ENCODE measurements around the gene ODAD3. TPM values are rescaled to one million over a fixed set of nuclear protein-coding genes. Genes with fewer than 3 reads are reported as not detected.
A peak's percentile ranks its signal among the peaks of the same experiment; 100 is the strongest.

ODAD3 gene
- total RNA-seq, 1 experiment from 2014 or later = 1.9 TPM

DNA sequence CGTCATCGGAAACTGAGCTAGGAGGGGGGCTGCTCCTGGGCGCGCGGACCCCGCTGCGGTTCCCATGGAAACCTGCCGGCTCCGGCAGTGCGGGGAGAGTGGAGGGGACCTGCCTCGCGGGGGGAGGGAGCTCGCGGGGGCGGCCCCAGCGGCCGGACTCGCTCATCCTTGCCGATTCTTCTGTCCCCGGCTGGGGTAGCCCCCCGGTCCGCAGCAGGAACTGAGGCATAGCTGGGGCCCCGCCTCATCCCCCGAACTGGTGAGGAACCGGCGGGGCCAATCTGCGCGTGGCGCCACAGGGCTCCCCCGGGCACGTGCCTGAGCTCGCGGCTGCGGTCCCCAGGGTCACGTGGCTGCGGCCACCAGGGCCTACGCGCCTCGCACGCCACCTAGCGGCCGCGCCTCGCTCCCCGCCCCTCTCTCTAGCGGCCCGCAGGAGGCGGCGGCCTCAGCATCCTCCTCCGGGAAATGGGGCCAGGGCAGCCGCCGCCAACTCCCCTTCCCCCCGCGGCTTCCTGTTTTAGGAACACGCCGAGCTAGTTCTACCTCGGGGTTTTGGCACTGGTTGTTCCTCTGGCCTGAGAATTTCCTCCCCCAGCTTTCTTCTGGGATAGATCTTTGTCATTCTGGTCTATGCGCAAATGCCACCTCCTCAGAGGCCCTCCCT, 47.6 kb upstream of the ODAD3 start:
- ATAC-seq (peak; percentile 81), DNase-seq (ENCODE audit: low read depth, low spot score) (no peak)
- 0 out of 2 replicates have a peak overlapping the region, but pooled peaks have one; percentile 51 for H3K27ac ChIP-seq (ENCODE audit: low read length)
- intact Hi-C loops (cut with micrococcal nuclease; ENCODE audit: unreplicated experiment) (no loop called here), in situ Hi-C loops (cut with HindIII; ENCODE audit: low pct_unique_long_range_greater_than_20kb, low sequenced_read_pairs) (no loop called here)
- H3K4me1 ChIP-seq (ENCODE audit: control insufficient read depth, insufficient read depth, low read length) = no peaks in the 10 kb centered on the region
- POLR2A ChIA-PET = interaction anchor here (0.6 kb wide), 1 partner anchor 158 kb away, joined by 3 read pairs; no protein-coding TSS in a partner anchor
- BruUV-seq (replicated peaks) = no TSS peak
- H3K9me3 ChIP-seq (ENCODE audit: control insufficient read depth, insufficient read depth, low read depth, low read length) = no peaks in the 10 kb centered on the region
- H3K4me3 ChIP-seq (ENCODE audit: low read depth in 2 of 2, low read length in 2 of 2) = peak overlapping the region; percentile 51 to 58
- H3K27me3 ChIP-seq (ENCODE audit: control insufficient read depth, insufficient read depth, low read length) = no peaks in the 10 kb centered on the region
- no peaks in the 10 kb centered on the region for H3K36me3 ChIP-seq (ENCODE audit: control insufficient read depth, insufficient read depth, low read length)
- TF ChIP-seq TCF7L2 (IDR thresholded peaks at IDR 0.05; ENCODE audit: low read depth, low read length) (no peak), CTCF (IDR thresholded peaks at IDR 0.05) (peak; percentile 96), POLR2AphosphoS5 (IDR thresholded peaks at IDR 0.05; ENCODE audit: low read depth, low read length) (peak; percentile 66), REST (IDR thresholded peaks at IDR 0.05; ENCODE audit: insufficient read depth in 1 of 2, low read depth in 2 of 2, low read length in 1 of 2) (peak in 1 of 2 experiments; percentile 68; a peak in 2 of 4 replicates), SIN3A (IDR thresholded peaks at IDR 0.05; ENCODE audit: borderline replicate concordance, insufficient read depth, low read depth, low read length) (peak; percentile 58; the same call in 1 of the 2 replicates)
- CTCF ChIA-PET = interaction anchor here (0.6 to 1.3 kb wide), 4 partner anchors 99 to 114 kb away, joined by 5 to 10 read pairs (median 6); partner anchors contain the start of gene SWSAP1

- intact Hi-C loops (cut with micrococcal nuclease; ENCODE audit: unreplicated experiment) (no loop called here), in situ Hi-C loops (cut with HindIII; ENCODE audit: low pct_unique_long_range_greater_than_20kb, low sequenced_read_pairs) (no loop called here)
- CTCF ChIA-PET = interaction anchor here (0.8 to 1.3 kb wide), 3 partner anchors 99 to 107 kb away, joined by 5 to 10 read pairs (median 5); partner anchors contain the start of gene SWSAP1
- H3K27ac ChIP-seq (ENCODE audit: low read length) = peak overlapping the region; percentile 51; the same call in 1 of the 2 replicates
- H3K4me3 ChIP-seq (ENCODE audit: low read depth in 2 of 2, low read length in 2 of 2) = peak overlapping the region; percentile 51 to 58
- no TSS peak for BruUV-seq (replicated peaks)
- no peaks in the 10 kb centered on the region for H3K27me3 ChIP-seq (ENCODE audit: control insufficient read depth, insufficient read depth, low read length)
- no peaks in the 10 kb centered on the region for H3K9me3 ChIP-seq (ENCODE audit: control insufficient read depth, insufficient read depth, low read depth, low read length)
- no peaks in the 10 kb centered on the region for H3K4me1 ChIP-seq (ENCODE audit: control insufficient read depth, insufficient read depth, low read length)
- POLR2A ChIA-PET = no interaction called here
- DNase-seq (ENCODE audit: low read depth, low spot score) = peak; percentile 53
- H3K36me3 ChIP-seq (ENCODE audit: control insufficient read depth, insufficient read depth, low read length) = no peaks in the 10 kb centered on the region
- ATAC-seq = peak; percentile 94
- TF ChIP-seq POLR2AphosphoS5 (IDR thresholded peaks at IDR 0.05; ENCODE audit: low read depth, low read length) = peak; percentile 71
- TF ChIP-seq REST (IDR thresholded peaks at IDR 0.05; ENCODE audit: insufficient read depth in 1 of 2, low read depth in 2 of 2, low read length in 1 of 2) = peak; percentile 86 to 91
- TF ChIP-seq TCF7L2 (IDR thresholded peaks at IDR 0.05; ENCODE audit: low read depth, low read length) = no peak
Observed at GRCh38 chr19:11481534-11482383, 46.8 kb upstream of the ODAD3 start.
